IPS DF 4.7 (cell line): ENCODE measurements around the gene DCANP1.
A peak's percentile ranks its signal among the peaks of the same experiment; 100 is the strongest.

Experiments
- DNase-seq: peaks from one replicate; pipeline ENCODE4 v3.0.0-alpha.2; 2013; ENCODE audit warnings: low spot score; ENCODE audit errors: extremely low read depth

Gene DCANP1

GRCh38 chr5:135457424-135458071, 10.4 kb upstream of the DCANP1 start:
- DNase-seq = peak; percentile 72

GRCh38 chr5:135456238-135457099, 9.3 kb upstream of the DCANP1 start:
- DNase-seq = no peak

GRCh38 chr5:135455876-135456237, 8.7 kb upstream of the DCANP1 start:
- DNase-seq = no peak

- DNase-seq = no peak
Observed at GRCh38 chr5:135454946-135455345, 7.8 kb upstream of the DCANP1 start.

- DNase-seq = no peak
Observed at GRCh38 chr5:135453613-135454012, 6.5 kb upstream of the DCANP1 start.

GRCh38 chr5:135452321-135453030, 5.3 kb upstream of the DCANP1 start, which contains the start of gene TIFAB:
TSS of gene TIFAB (minus strand) at chr5:135452351. CDS start at chr5:135449939, 2,412 bp downstream.
- no peak for DNase-seq

- no peak for DNase-seq
Observed at GRCh38 chr5:135451581-135452320, 4.6 kb upstream of the DCANP1 start.

- DNase-seq = no peak
Observed at GRCh38 chr5:135450952-135451351, 3.8 kb upstream of the DCANP1 start.

GRCh38 chr5:135450336-135450735, 3.2 kb upstream of the DCANP1 start:
- DNase-seq = no peak

GRCh38 chr5:135449644-135450043, 2.5 kb upstream of the DCANP1 start:
- no peak for DNase-seq

GRCh38 chr5:135448791-135449507, 1.8 kb upstream of the DCANP1 start:
- DNase-seq = no peak

GRCh38 chr5:135448071-135448739, 1.1 kb upstream of the DCANP1 start:
- no peak for DNase-seq

- DNase-seq = no peak
Observed at GRCh38 chr5:135446615-135447014, 533 bp downstream of the DCANP1 start.

- DNase-seq = no peak
Observed at GRCh38 chr5:135446206-135446605, 942 bp downstream of the DCANP1 start.

GRCh38 chr5:135445306-135445985, 1.7 kb downstream of the DCANP1 start:
- DNase-seq = no peak

- no peak for DNase-seq
Observed at GRCh38 chr5:135444881-135445280, 2.3 kb downstream of the DCANP1 start.

- DNase-seq = no peak
Observed at GRCh38 chr5:135444360-135444759, 2.8 kb downstream of the DCANP1 start.

GRCh38 chr5:135443161-135443960, 3.8 kb downstream of the DCANP1 start:
- no peak for DNase-seq
